Measurements from ENCODE around the gene LTBP1. TPM values are rescaled to one million over a fixed set of nuclear protein-coding genes. Genes with fewer than 3 reads are reported as not detected.

The LTBP1 gene
- total and polyA plus RNA-seq, 10 of the 15 experiments (the other 5 are each of a cell fraction or from before 2014, with no cell fraction given), result 0.01 to 0.28 (median 0.12) TPM; not detected in 2

DNA sequence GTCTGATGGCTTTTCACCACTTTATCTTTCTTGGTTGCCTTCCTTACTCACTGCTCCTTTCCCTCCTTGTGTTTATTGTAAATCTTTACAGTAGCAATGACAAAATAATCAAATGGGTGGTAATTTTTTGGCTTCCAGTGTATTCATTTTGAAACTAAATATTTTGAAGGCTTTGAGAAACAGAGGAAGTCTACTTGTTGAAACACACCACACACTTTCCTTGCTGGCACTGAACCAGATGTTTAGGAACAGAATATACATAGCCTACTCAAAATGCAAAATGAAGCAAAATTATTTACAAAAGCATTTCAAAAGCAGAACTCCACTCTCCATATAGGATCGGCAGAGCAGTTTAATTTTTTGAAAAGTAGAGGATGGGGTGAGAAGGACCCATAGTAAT lies 189.8 kb downstream of the LTBP1 start:
- intact Hi-C loops (cut with micrococcal nuclease; ENCODE audit: unreplicated experiment) (no loop called here), in situ Hi-C loops (cut with MboI) (no loop called here)
- Histone ChIP-seq H3K9me3 (replicated peaks; ENCODE audit: control insufficient read depth, insufficient read depth, low read length) (no peaks in the 10 kb centered on the region), H3K79me2 (ENCODE audit: control insufficient read depth, insufficient read depth, low read length) (no peaks in the 10 kb centered on the region), H3K9ac (ENCODE audit: control insufficient read depth, insufficient read depth, low read length) (no peak overlapping the region), H3K4me3 (no peak overlapping the region), H4K20me1 (ENCODE audit: control insufficient read depth, insufficient read depth) (no peaks in the 10 kb centered on the region), H3K27ac (ENCODE audit: control insufficient read depth, insufficient read depth) (no peak overlapping the region), H3K27me3 (replicated peaks in 1 of 2; ENCODE audit: control insufficient read depth in 2 of 2, insufficient read depth in 2 of 2, low read length in 1 of 2) (peaks cover 0 to 2% of the 10 kb centered on the region in 2 experiments; a peak in 1 of 4 replicates), H2AFZ (ENCODE audit: control insufficient read depth, low read depth, low read length) (no peak overlapping the region), H3K4me2 (ENCODE audit: control insufficient read depth, insufficient read depth) (no peak overlapping the region), H3K36me3 (ENCODE audit: control insufficient read depth in 2 of 2, insufficient read depth in 2 of 2, low read length in 1 of 2) (no peaks in the 10 kb centered on the region), H3K4me1 (ENCODE audit: control insufficient read depth, insufficient read depth, low read length) (no peaks in the 10 kb centered on the region)
- WGBS (ENCODE audit: insufficient coverage, insufficient replicate concordance, low lambda C conversion rate, missing lambda C conversion rate), result 0% methylated on average over 1 of the region's 1 CpG
- ChIA-PET RAD21 (ENCODE audit: unreplicated experiment) (no interaction called here), POLR2A (no interaction called here), SMC1A (ENCODE audit: uncharacterized antibody, unreplicated experiment) (no interaction called here), CTCF (no interaction called here)
- FAIRE-seq (no peak), DNase-seq (ENCODE audit: low read depth, low spot score) (peak; percentile 1), ATAC-seq (no peak)
- TF ChIP-seq, protein P1, sequence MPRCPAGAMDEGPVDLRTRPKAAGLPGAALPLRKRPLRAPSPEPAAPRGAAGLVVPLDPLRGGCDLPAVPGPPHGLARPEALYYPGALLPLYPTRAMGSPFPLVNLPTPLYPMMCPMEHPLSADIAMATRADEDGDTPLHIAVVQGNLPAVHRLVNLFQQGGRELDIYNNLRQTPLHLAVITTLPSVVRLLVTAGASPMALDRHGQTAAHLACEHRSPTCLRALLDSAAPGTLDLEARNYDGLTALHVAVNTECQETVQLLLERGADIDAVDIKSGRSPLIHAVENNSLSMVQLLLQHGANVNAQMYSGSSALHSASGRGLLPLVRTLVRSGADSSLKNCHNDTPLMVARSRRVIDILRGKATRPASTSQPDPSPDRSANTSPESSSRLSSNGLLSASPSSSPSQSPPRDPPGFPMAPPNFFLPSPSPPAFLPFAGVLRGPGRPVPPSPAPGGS (IDR thresholded peaks at IDR 0.05; ENCODE audit: borderline replicate concordance, insufficient read depth, low read depth, low read length, poor library complexity, severe bottlenecking), result no peak
- TF ChIP-seq PML (IDR thresholded peaks at IDR 0.05; ENCODE audit: low read length), result no peak
- TF ChIP-seq, protein P2, sequence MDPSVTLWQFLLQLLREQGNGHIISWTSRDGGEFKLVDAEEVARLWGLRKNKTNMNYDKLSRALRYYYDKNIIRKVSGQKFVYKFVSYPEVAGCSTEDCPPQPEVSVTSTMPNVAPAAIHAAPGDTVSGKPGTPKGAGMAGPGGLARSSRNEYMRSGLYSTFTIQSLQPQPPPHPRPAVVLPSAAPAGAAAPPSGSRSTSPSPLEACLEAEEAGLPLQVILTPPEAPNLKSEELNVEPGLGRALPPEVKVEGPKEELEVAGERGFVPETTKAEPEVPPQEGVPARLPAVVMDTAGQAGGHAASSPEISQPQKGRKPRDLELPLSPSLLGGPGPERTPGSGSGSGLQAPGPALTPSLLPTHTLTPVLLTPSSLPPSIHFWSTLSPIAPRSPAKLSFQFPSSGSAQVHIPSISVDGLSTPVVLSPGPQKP (IDR thresholded peaks at IDR 0.05; ENCODE audit: low read depth, low read length), result no peak
- TF ChIP-seq NR2F1 (conservative IDR thresholded peaks at IDR 0.05), result no peak
- TF ChIP-seq TCF3 (IDR thresholded peaks at IDR 0.05; ENCODE audit: borderline replicate concordance, insufficient read depth, low read depth, low read length), result no peak
- no peak for TF ChIP-seq ZNF274 (IDR thresholded peaks at IDR 0.05; ENCODE audit: insufficient read depth, insufficient read length)
- TF ChIP-seq TBL1XR1 (IDR thresholded peaks at IDR 0.05; ENCODE audit: low read depth, low read length), result no peak
- no peak for TF ChIP-seq POU2F2 (IDR thresholded peaks at IDR 0.05; ENCODE audit: borderline replicate concordance, low read depth, low read length)
- TF ChIP-seq RBBP5 (conservative IDR thresholded peaks at IDR 0.05), result no peak
- TF ChIP-seq BCL11A (IDR thresholded peaks at IDR 0.05; ENCODE audit: low read depth, low read length), result no peak
- TF ChIP-seq, protein P3, sequence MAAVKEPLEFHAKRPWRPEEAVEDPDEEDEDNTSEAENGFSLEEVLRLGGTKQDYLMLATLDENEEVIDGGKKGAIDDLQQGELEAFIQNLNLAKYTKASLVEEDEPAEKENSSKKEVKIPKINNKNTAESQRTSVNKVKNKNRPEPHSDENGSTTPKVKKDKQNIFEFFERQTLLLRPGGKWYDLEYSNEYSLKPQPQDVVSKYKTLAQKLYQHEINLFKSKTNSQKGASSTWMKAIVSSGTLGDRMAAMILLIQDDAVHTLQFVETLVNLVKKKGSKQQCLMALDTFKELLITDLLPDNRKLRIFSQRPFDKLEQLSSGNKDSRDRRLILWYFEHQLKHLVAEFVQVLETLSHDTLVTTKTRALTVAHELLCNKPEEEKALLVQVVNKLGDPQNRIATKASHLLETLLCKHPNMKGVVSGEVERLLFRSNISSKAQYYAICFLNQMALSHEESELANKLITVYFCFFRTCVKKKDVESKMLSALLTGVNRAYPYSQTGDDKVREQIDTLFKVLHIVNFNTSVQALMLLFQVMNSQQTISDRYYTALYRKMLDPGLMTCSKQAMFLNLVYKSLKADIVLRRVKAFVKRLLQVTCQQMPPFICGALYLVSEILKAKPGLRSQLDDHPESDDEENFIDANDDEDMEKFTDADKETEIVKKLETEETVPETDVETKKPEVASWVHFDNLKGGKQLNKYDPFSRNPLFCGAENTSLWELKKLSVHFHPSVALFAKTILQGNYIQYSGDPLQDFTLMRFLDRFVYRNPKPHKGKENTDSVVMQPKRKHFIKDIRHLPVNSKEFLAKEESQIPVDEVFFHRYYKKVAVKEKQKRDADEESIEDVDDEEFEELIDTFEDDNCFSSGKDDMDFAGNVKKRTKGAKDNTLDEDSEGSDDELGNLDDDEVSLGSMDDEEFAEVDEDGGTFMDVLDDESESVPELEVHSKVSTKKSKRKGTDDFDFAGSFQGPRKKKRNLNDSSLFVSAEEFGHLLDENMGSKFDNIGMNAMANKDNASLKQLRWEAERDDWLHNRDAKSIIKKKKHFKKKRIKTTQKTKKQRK (IDR thresholded peaks at IDR 0.05; ENCODE audit: low read depth, low read length), result no peak
- no peak for TF ChIP-seq EP300 (IDR thresholded peaks at IDR 0.05; ENCODE audit: borderline replicate concordance in 1 of 2, control insufficient read depth in 1 of 2, low read depth in 2 of 2, low read length in 2 of 2)
- TF ChIP-seq RAD21 (IDR thresholded peaks at IDR 0.05; ENCODE audit: insufficient read depth, low read depth, low read length), result no peak
- TF ChIP-seq, protein P4, sequence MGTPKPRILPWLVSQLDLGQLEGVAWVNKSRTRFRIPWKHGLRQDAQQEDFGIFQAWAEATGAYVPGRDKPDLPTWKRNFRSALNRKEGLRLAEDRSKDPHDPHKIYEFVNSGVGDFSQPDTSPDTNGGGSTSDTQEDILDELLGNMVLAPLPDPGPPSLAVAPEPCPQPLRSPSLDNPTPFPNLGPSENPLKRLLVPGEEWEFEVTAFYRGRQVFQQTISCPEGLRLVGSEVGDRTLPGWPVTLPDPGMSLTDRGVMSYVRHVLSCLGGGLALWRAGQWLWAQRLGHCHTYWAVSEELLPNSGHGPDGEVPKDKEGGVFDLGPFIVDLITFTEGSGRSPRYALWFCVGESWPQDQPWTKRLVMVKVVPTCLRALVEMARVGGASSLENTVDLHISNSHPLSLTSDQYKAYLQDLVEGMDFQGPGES (IDR thresholded peaks at IDR 0.05), result no peak
- TF ChIP-seq ZZZ3 (IDR thresholded peaks at IDR 0.05; ENCODE audit: control insufficient read depth, insufficient read length, low read depth), result no peak
- BruUV-seq (replicated peaks), result no TSS peak

Measured in GM12878 (cell line).